ENCODE data around the gene IFITM5. TPM values are rescaled to one million over a fixed set of nuclear protein-coding genes. Genes with fewer than 3 reads are reported as not detected.
"Not testable (repeated sequence)": the region's sequence is repeated elsewhere in the genome, so short reads cannot be mapped to it uniquely, and the experiment has no call there.

Gene IFITM5
- total RNA-seq, 1 experiment from 2014 or later: not detected

DNA sequence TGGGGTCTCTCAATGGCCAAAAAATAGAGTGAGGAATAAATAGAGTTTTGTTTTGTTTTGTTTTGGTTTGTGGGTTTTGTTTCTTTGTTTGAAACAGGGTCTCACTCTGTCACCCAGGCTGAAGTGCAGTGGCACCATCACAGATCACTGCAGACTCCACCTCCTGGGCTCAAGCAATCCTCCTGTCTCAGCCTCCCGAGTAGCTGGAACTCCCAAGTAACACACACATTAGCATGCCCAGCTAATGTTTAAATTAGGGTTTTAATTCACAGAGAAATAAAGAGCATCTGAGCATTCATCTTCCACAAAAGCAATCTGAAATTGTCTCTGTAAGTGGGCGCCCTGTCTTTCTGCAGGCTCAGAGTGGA lies 30.5 kb upstream of the IFITM5 start:
- no peak overlapping the region for H3K18ac ChIP-seq (ENCODE audit: insufficient read length, low read depth, low read length)
- DNase-seq: no peak

DNA sequence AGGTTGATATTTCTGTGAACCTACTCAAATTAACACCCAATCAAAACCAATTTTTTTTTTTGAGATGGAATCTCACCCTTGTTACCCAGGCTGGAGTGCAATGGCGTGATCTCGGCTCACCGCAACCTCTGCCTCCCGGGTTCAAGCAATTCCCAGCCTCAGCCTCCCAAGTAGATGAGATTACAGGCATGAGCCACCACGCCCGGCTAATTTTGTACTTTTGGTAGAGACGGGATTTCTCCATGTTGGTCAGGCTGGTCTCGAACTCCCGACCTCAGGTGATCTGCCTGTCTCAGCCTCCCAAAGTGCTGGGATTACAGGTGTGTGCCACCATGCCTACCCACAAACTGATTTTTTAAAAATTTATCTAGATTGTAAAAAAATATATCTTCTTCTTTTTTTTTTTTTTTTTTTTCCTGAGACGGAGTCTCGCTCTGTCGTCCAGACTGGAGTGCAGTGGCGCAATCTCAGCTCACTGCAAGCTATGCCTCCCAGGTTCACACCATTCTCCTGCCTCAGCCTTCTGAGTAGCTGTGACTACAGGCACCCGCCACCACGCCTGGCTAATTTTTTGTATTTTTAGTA lies 29.3 kb upstream of the IFITM5 start:
- not testable (repeated sequence) for H4K20me1 ChIP-seq (ENCODE audit: control insufficient read depth, insufficient read depth, insufficient read length); H2BK5ac ChIP-seq (ENCODE audit: insufficient read length, low read length); H3K27ac ChIP-seq (ENCODE audit: insufficient read length, low read depth, low read length); H2AK5ac ChIP-seq (ENCODE audit: insufficient read length, low read length); DNase-seq; H3K23ac ChIP-seq (ENCODE audit: insufficient read length, low read depth, low read length); H3K9ac ChIP-seq (ENCODE audit: extremely low read depth, insufficient read length, low read length); H3K18ac ChIP-seq (ENCODE audit: insufficient read length, low read depth, low read length); H4K5ac ChIP-seq (ENCODE audit: insufficient read length, low read depth, low read length); H3K27me3 ChIP-seq (ENCODE audit: insufficient read depth, low read length); H3K4ac ChIP-seq (ENCODE audit: low read depth, low read length); H3K4me1 ChIP-seq (ENCODE audit: insufficient read depth, low read length); H3K79me1 ChIP-seq (ENCODE audit: insufficient read depth, low read depth, low read length, poor library complexity, severe bottlenecking); H3K4me3 Mint-ChIP-seq; H3K14ac ChIP-seq (ENCODE audit: insufficient read depth, low read length); H2BK12ac ChIP-seq (ENCODE audit: insufficient read length, low read depth, low read length); H3K79me2 ChIP-seq (ENCODE audit: insufficient read depth, low read length); H3K23me2 ChIP-seq (ENCODE audit: insufficient read length, low read depth, low read length, poor library complexity, severe bottlenecking); H2BK20ac ChIP-seq (ENCODE audit: low read depth, low read length, poor library complexity, severe bottlenecking); H4K91ac ChIP-seq (ENCODE audit: insufficient read length, low read depth, low read length); H3K9me3 ChIP-seq (ENCODE audit: control insufficient read depth, low read depth, low read length); H2BK15ac ChIP-seq (ENCODE audit: low read depth, low read length); H3K27me3 Mint-ChIP-seq (ENCODE audit: low read depth); H3K27ac Mint-ChIP-seq; H2AFZ ChIP-seq (ENCODE audit: low read length); H3K4me2 ChIP-seq (ENCODE audit: insufficient read depth, insufficient read length, low read length); H3K56ac ChIP-seq (ENCODE audit: insufficient read length, low read depth, low read length); H3T11ph ChIP-seq (ENCODE audit: low read length); H2BK120ac ChIP-seq (ENCODE audit: low read depth, low read length, poor library complexity, severe bottlenecking); H4K8ac ChIP-seq (replicated peaks; ENCODE audit: insufficient read length, low read depth, low read length)
- Mint-ChIP-seq H3K9me3 (peaks cover 21 to 22% of the 10 kb centered on the region in 2 experiments), H3K4me1 (peaks cover 26 to 33% of the 10 kb centered on the region in 2 experiments), H3K36me3 (ENCODE audit: insufficient read depth in 1 of 3, low read depth in 3 of 3) (peaks cover 4 to 36% (median 11%) of the 10 kb centered on the region in 3 experiments; a peak in 6 of 7 replicates)
- no CpG with 5 or more reads among the region's 15 CpGs for WGBS (ENCODE audit: extremely low coverage, insufficient read length, low lambda C conversion rate)

More for the DNA sequence above, 30.5 kb upstream of the IFITM5 start:
- Histone ChIP-seq H3K23ac (ENCODE audit: insufficient read length, low read depth, low read length) (no peak overlapping the region), H3K14ac (ENCODE audit: insufficient read depth, low read length) (no peak overlapping the region), H3T11ph (ENCODE audit: low read length) (no peak overlapping the region), H3K9ac (ENCODE audit: extremely low read depth, insufficient read length, low read length) (no peak overlapping the region), H3K79me1 (ENCODE audit: insufficient read depth, low read depth, low read length, poor library complexity, severe bottlenecking) (no peaks in the 10 kb centered on the region), H2BK20ac (ENCODE audit: low read depth, low read length, poor library complexity, severe bottlenecking) (no peak overlapping the region), H4K5ac (ENCODE audit: insufficient read length, low read depth, low read length) (no peak overlapping the region), H4K91ac (ENCODE audit: insufficient read length, low read depth, low read length) (no peak overlapping the region), H2AFZ (ENCODE audit: low read length) (no peak overlapping the region), H4K8ac (replicated peaks; ENCODE audit: insufficient read length, low read depth, low read length) (no peak overlapping the region), H3K9me3 (ENCODE audit: control insufficient read depth, low read depth, low read length) (no peaks in the 10 kb centered on the region), H3K4me2 (ENCODE audit: insufficient read depth, insufficient read length, low read length) (no peak overlapping the region), H3K27me3 (ENCODE audit: insufficient read depth, low read length) (no peaks in the 10 kb centered on the region), H3K4ac (ENCODE audit: low read depth, low read length) (no peak overlapping the region), H3K79me2 (ENCODE audit: insufficient read depth, low read length) (no peaks in the 10 kb centered on the region), H3K4me1 (ENCODE audit: insufficient read depth, low read length) (no peaks in the 10 kb centered on the region; the same call in 1 of the 2 replicates), H3K23me2 (ENCODE audit: insufficient read length, low read depth, low read length, poor library complexity, severe bottlenecking) (no peaks in the 10 kb centered on the region), H2AK5ac (ENCODE audit: insufficient read length, low read length) (no peak overlapping the region), H2BK120ac (ENCODE audit: low read depth, low read length, poor library complexity, severe bottlenecking) (no peak overlapping the region), H3K27ac (ENCODE audit: insufficient read length, low read depth, low read length) (no peak overlapping the region), H4K20me1 (ENCODE audit: control insufficient read depth, insufficient read depth, insufficient read length) (no peaks in the 10 kb centered on the region), H3K56ac (ENCODE audit: insufficient read length, low read depth, low read length) (no peak overlapping the region), H2BK15ac (ENCODE audit: low read depth, low read length) (no peak overlapping the region), H2BK12ac (ENCODE audit: insufficient read length, low read depth, low read length) (no peak overlapping the region), H2BK5ac (ENCODE audit: insufficient read length, low read length) (no peak overlapping the region)
- no peak overlapping the region for H3K27ac Mint-ChIP-seq
- H3K4me3 Mint-ChIP-seq: 0 out of 5 replicates have a peak overlapping the region, but pooled peaks of 1 of the 2 experiments have one; percentile 31
- H3K9me3 Mint-ChIP-seq: peaks cover 21 to 25% of the 10 kb centered on the region in 2 experiments
- no CpG with 5 or more reads among the region's 2 CpGs for WGBS (ENCODE audit: extremely low coverage, insufficient read length, low lambda C conversion rate)
- TF ChIP-seq, protein P1, sequence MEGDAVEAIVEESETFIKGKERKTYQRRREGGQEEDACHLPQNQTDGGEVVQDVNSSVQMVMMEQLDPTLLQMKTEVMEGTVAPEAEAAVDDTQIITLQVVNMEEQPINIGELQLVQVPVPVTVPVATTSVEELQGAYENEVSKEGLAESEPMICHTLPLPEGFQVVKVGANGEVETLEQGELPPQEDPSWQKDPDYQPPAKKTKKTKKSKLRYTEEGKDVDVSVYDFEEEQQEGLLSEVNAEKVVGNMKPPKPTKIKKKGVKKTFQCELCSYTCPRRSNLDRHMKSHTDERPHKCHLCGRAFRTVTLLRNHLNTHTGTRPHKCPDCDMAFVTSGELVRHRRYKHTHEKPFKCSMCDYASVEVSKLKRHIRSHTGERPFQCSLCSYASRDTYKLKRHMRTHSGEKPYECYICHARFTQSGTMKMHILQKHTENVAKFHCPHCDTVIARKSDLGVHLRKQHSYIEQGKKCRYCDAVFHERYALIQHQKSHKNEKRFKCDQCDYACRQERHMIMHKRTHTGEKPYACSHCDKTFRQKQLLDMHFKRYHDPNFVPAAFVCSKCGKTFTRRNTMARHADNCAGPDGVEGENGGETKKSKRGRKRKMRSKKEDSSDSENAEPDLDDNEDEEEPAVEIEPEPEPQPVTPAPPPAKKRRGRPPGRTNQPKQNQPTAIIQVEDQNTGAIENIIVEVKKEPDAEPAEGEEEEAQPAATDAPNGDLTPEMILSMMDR (conservative IDR thresholded peaks at IDR 0.05): no peak
- H3K36me3 Mint-ChIP-seq (ENCODE audit: insufficient read depth in 1 of 3, low read depth in 3 of 3): peaks cover 4 to 38% (median 13%) of the 10 kb centered on the region in 3 experiments; a peak in 6 of 7 replicates
- peaks cover 29 to 37% of the 10 kb centered on the region in 2 experiments for H3K4me1 Mint-ChIP-seq
- H3K27me3 Mint-ChIP-seq (ENCODE audit: low read depth): peaks cover 3% of the 10 kb centered on the region
